HuH-7.5 (cell line): ENCODE data around the gene TAS2R42.

Source experiments
- DNase-seq: peaks from one replicate; pipeline ENCODE4 v3.0.0; 2011; ENCODE audit warnings: low spot score

TAS2R42 gene

GRCh38 chr12:11186837-11187236 is at the start of gene TAS2R42:
TSS of gene TAS2R42 (minus strand) at chr12:11186937. CDS start at chr12:11186937, 0 bp downstream.
- no peak for DNase-seq

- DNase-seq: no peak
Measured at GRCh38 chr12:11233532-11233931, 46.8 kb upstream of the TAS2R42 start.

GRCh38 chr12:11228296-11228879 is 41.7 kb upstream of the TAS2R42 start:
- peak; percentile 19 for DNase-seq

GRCh38 chr12:11227373-11227772 is 40.6 kb upstream of the TAS2R42 start:
- DNase-seq: no peak

- DNase-seq: no peak
Measured at GRCh38 chr12:11209113-11209512, 22.4 kb upstream of the TAS2R42 start.

- no peak for DNase-seq
Measured at GRCh38 chr12:11204173-11204572, 17.4 kb upstream of the TAS2R42 start.

- no peak for DNase-seq
Measured at GRCh38 chr12:11202811-11203210, 16.1 kb upstream of the TAS2R42 start.

- DNase-seq: no peak
Measured at GRCh38 chr12:11183011-11183410, 3.7 kb downstream of the TAS2R42 start.

GRCh38 chr12:11182529-11182928 is 4.2 kb downstream of the TAS2R42 start:
- DNase-seq: no peak

GRCh38 chr12:11178250-11178649 is 8.5 kb downstream of the TAS2R42 start:
- no peak for DNase-seq

GRCh38 chr12:11174022-11174421 is 12.7 kb downstream of the TAS2R42 start:
- no peak for DNase-seq

- DNase-seq: no peak
Measured at GRCh38 chr12:11171969-11172675, 14.6 kb downstream of the TAS2R42 start.

- DNase-seq: peak; percentile 62
Measured at GRCh38 chr12:11171145-11171968, 15.4 kb downstream of the TAS2R42 start, which contains the start of gene SMIM10L1. TSS of gene SMIM10L1 (plus strand) at chr12:11171194. CDS start at chr12:11171357, 163 bp downstream.

- DNase-seq: no peak
Measured at GRCh38 chr12:11170810-11171144, 16.0 kb downstream of the TAS2R42 start.

- DNase-seq: no peak
Measured at GRCh38 chr12:11166300-11166699, 20.4 kb downstream of the TAS2R42 start.

- DNase-seq: no peak
Measured at GRCh38 chr12:11164384-11164783, 22.4 kb downstream of the TAS2R42 start.

GRCh38 chr12:11162502-11162901 is 24.2 kb downstream of the TAS2R42 start:
- no peak for DNase-seq

- no peak for DNase-seq
Measured at GRCh38 chr12:11158885-11159444, 27.8 kb downstream of the TAS2R42 start.

GRCh38 chr12:11154400-11154925 is 32.3 kb downstream of the TAS2R42 start:
- no peak for DNase-seq

GRCh38 chr12:11152725-11153124 is 34.0 kb downstream of the TAS2R42 start:
- no peak for DNase-seq

GRCh38 chr12:11150832-11151231 is 35.9 kb downstream of the TAS2R42 start:
- DNase-seq: no peak

- DNase-seq: no peak
Measured at GRCh38 chr12:11147420-11147819, 39.3 kb downstream of the TAS2R42 start.
